ENCODE data around the gene APP.

APP gene

GRCh38 chr21:25956993-25957714 is 213.4 kb downstream of the APP start:
- ATAC-seq (ENCODE audit: insufficient read depth, low read depth) (no peak), DNase-seq (no peak)
- Histone ChIP-seq H2AFZ (ENCODE audit: low read depth, low read length) (no peak overlapping the region), H3K9me3 (ENCODE audit: insufficient read depth, low read length, severe bottlenecking) (no peaks in the 10 kb centered on the region), H3K27me3 (ENCODE audit: insufficient read depth, low read length, poor library complexity) (no peaks in the 10 kb centered on the region), H3K27ac (ENCODE audit: low read length) (no peak overlapping the region), H3K36me3 (ENCODE audit: insufficient read depth, low read length) (no peaks in the 10 kb centered on the region), H3K4me3 (ENCODE audit: low read depth in 1 of 2, low read length in 2 of 2) (no peak overlapping the region), H3K4me1 (ENCODE audit: insufficient read depth, low read length) (peaks cover 9% of the 10 kb centered on the region), H3K4me2 (ENCODE audit: insufficient read depth, low read length) (no peak overlapping the region), H3K79me2 (ENCODE audit: insufficient read depth, low read length) (no peaks in the 10 kb centered on the region), H3K9ac (ENCODE audit: low read depth, low read length) (no peak overlapping the region), H4K20me1 (ENCODE audit: insufficient read depth, low read length) (no peaks in the 10 kb centered on the region)
- TF ChIP-seq CTCF (IDR thresholded peaks at IDR 0.05; ENCODE audit: borderline replicate concordance, extremely low read depth, low read length, poor library complexity, severe bottlenecking), result no peak

DNA sequence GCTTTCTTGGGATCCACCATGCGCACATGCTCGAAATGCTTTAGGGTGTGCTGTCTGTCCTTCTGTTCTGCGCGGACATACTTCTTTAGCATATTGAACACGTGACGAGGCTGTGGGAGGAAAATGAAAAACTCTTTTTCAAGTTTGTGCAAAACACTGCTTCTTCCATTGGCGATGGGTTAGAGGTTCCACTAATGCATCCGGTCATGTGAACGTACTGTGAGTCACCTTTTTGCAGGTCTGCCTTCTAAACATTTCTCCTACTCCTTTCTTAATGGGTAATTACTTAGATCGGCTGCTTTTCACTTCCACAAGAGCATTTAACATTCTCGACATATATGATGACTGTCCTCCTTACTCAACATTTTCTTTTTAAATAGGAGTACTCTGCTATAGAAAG is 214.9 kb downstream of the APP start:
- Histone ChIP-seq H3K27ac (ENCODE audit: low read length) (no peak overlapping the region), H3K4me1 (ENCODE audit: insufficient read depth, low read length) (peaks cover 2% of the 10 kb centered on the region; the same call in 1 of the 2 replicates)
- TF ChIP-seq EZH2 (IDR thresholded peaks at IDR 0.05; ENCODE audit: borderline replicate concordance, low read depth, low read length, severe bottlenecking) (no peak), CTCF (IDR thresholded peaks at IDR 0.05; ENCODE audit: borderline replicate concordance, extremely low read depth, low read length, poor library complexity, severe bottlenecking) (no peak)

DNA sequence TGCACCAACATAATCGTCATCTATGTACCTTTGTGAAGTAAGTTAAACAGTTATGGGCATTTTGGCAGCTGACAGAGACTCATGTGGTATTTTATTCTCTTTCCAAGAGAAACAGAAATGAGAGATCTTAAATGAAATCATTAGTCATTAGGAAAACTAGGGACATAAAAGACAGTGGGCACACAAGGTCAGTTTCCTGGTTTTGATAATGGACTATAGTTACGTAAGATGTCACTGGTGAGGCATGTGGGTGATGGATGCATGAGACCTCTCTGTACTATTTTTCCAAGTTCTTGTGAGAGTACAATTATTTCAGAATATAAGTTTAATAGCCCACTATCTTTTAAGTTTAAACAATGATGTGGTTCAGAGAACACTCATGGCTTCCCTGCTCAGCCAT is 216.9 kb downstream of the APP start:
- no peaks in the 10 kb centered on the region for H3K4me1 ChIP-seq (ENCODE audit: insufficient read depth, low read length)
- H4K20me1 ChIP-seq (ENCODE audit: insufficient read depth, low read length), result no peaks in the 10 kb centered on the region
- no peaks in the 10 kb centered on the region for H3K36me3 ChIP-seq (ENCODE audit: insufficient read depth, low read length)
- H3K27me3 ChIP-seq (ENCODE audit: insufficient read depth, low read length, poor library complexity), result no peaks in the 10 kb centered on the region
- H3K79me2 ChIP-seq (ENCODE audit: insufficient read depth, low read length), result no peaks in the 10 kb centered on the region
- H3K27ac ChIP-seq (ENCODE audit: low read length), result no peak overlapping the region
- no peak overlapping the region for H2AFZ ChIP-seq (ENCODE audit: low read depth, low read length)
- H3K9me3 ChIP-seq (ENCODE audit: insufficient read depth, low read length, severe bottlenecking), result no peaks in the 10 kb centered on the region
- DNase-seq (no peak), ATAC-seq (ENCODE audit: insufficient read depth, low read depth) (no peak)
- no peak overlapping the region for H3K9ac ChIP-seq (ENCODE audit: low read depth, low read length)
- no peak for TF ChIP-seq CTCF (IDR thresholded peaks at IDR 0.05; ENCODE audit: borderline replicate concordance, extremely low read depth, low read length, poor library complexity, severe bottlenecking)
- TF ChIP-seq EZH2 (IDR thresholded peaks at IDR 0.05; ENCODE audit: borderline replicate concordance, low read depth, low read length, severe bottlenecking), result no peak
- H3K4me3 ChIP-seq (ENCODE audit: low read depth in 1 of 2, low read length in 2 of 2), result no peak overlapping the region
- H3K4me2 ChIP-seq (ENCODE audit: insufficient read depth, low read length), result no peak overlapping the region

More for the DNA sequence above, 214.9 kb downstream of the APP start:
- no peaks in the 10 kb centered on the region for H3K36me3 ChIP-seq (ENCODE audit: insufficient read depth, low read length)
- no peak overlapping the region for H3K4me3 ChIP-seq (ENCODE audit: low read depth in 1 of 2, low read length in 2 of 2)
- H4K20me1 ChIP-seq (ENCODE audit: insufficient read depth, low read length), result no peaks in the 10 kb centered on the region
- no peak overlapping the region for H2AFZ ChIP-seq (ENCODE audit: low read depth, low read length)
- no peaks in the 10 kb centered on the region for H3K79me2 ChIP-seq (ENCODE audit: insufficient read depth, low read length)
- ATAC-seq (ENCODE audit: insufficient read depth, low read depth) (no peak), DNase-seq (no peak)
- H3K9me3 ChIP-seq (ENCODE audit: insufficient read depth, low read length, severe bottlenecking), result no peaks in the 10 kb centered on the region
- H3K27me3 ChIP-seq (ENCODE audit: insufficient read depth, low read length, poor library complexity), result no peaks in the 10 kb centered on the region
- no peak overlapping the region for H3K4me2 ChIP-seq (ENCODE audit: insufficient read depth, low read length)
- H3K9ac ChIP-seq (ENCODE audit: low read depth, low read length), result no peak overlapping the region
